Lower leg skin (tissue), 3 donors: Measurements from ENCODE around the gene PRDX6.

Experiments used
- POLR2A ChIP-seq, 2 donors: fragments of 450-650 bp; IDR thresholded peaks; one replicate each; pipeline ENCODE4 v1.6.1; 2016 to 2017; ENCODE audit warnings: antibody characterized with exemption in 2 of 2, mild to moderate bottlenecking in 1 of 2, moderate library complexity in 1 of 2
- TF ChIP-seq, protein P1 (sequence below), 3 donors: fragments of 450-650 bp; IDR thresholded peaks; one replicate each; pipeline ENCODE4 v1.5.1; 2016; ENCODE audit warnings: antibody characterized with exemption in 3 of 3, mild to moderate bottlenecking in 3 of 3, moderate library complexity in 2 of 3

DNA sequence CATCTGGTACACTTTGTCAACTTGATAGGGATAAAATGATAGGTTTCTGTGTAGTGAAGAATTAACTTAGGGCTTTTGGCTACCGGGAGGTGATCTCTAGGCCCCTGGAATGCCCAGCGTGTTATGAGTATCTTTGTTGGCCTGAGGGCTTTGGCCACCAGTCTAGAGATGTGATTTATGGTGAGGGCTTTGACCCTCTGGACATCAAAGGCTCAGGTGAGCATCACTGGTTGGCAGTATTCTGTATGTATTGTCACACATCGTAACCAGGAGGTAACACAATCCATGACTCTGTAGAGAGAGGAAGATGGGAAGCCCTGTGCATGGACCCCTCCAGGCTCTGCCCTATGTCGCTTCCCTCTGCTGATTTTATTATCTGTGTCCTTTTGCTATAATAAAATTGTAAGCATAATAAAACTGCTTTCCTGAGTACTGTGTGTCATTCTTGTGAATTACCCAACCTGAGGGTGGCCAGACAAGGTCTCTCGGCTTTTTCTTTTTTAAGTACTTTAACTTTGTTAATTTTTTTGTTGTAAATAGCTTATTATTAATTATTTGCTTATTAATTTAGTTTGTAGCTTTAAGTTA is 40.2 kb upstream of the PRDX6 start:
- TF ChIP-seq, protein P1, sequence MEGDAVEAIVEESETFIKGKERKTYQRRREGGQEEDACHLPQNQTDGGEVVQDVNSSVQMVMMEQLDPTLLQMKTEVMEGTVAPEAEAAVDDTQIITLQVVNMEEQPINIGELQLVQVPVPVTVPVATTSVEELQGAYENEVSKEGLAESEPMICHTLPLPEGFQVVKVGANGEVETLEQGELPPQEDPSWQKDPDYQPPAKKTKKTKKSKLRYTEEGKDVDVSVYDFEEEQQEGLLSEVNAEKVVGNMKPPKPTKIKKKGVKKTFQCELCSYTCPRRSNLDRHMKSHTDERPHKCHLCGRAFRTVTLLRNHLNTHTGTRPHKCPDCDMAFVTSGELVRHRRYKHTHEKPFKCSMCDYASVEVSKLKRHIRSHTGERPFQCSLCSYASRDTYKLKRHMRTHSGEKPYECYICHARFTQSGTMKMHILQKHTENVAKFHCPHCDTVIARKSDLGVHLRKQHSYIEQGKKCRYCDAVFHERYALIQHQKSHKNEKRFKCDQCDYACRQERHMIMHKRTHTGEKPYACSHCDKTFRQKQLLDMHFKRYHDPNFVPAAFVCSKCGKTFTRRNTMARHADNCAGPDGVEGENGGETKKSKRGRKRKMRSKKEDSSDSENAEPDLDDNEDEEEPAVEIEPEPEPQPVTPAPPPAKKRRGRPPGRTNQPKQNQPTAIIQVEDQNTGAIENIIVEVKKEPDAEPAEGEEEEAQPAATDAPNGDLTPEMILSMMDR (IDR thresholded peaks at IDR 0.05), result no peak
- TF ChIP-seq POLR2A (IDR thresholded peaks at IDR 0.05), result no peak
